ENCODE results near the gene GAREM1. TPM values are rescaled to one million over a fixed set of nuclear protein-coding genes. Genes with fewer than 3 reads are reported as not detected.

Gene GAREM1
- total and polyA plus RNA-seq, 2 donors (not counting 3 experiments of a cell fraction or from before 2014, with no cell fraction given) = 0.69 to 1.0 TPM

DNA sequence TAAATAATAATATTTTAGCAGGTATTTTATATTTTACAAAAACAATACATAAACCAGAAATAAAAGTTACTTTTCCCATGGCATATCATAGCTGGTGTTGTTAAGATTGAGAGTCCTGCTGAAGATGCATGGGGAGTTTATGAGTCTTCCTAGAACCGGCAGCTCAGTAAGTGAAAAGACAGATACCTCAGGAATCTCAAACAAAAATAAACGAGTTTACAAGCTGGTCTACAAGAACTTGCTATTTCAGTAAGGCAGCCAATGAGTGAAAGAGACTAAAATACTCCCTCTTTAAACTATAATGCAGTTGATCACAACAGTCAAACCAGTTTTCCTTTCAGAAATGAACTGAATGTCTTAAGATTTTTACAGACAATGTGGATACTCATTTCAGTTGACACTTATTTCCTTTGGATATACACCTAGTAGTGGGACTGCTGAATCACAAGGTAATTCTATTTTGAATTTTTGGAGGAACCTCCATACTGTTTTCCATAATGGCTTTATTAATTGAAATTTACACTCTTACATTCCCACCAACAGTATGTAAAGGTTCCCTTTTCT lies 8.9 kb downstream of the GAREM1 start:
- CTCF ChIA-PET = interaction anchor here (1.1 kb wide), 1 partner anchor 9 kb away, joined by 4 read pairs; the partner anchor contains the start of gene GAREM1
- dilution Hi-C loops (cut with MboI; ENCODE audit: extremely low pct_ligation_motif_present, low sequenced_read_pairs) = no loop called here

More for the DNA sequence above, 8.9 kb downstream of the GAREM1 start:
- no TSS peak for BruUV-seq (replicated peaks)
- Histone ChIP-seq H3K27ac (ENCODE audit: insufficient read depth, low read depth, low read length) (no peak overlapping the region), H3K27me3 (ENCODE audit: control insufficient read depth in 2 of 2, insufficient read depth in 2 of 2, low read length in 2 of 2) (peaks cover 0 to 6% of the 10 kb centered on the region in 2 experiments), H3K9ac (replicated peaks; ENCODE audit: extremely low read depth, insufficient read depth, low read length) (no peak overlapping the region), H3K4me1 (ENCODE audit: control insufficient read depth, extremely low read depth, insufficient read depth, low read length) (no peaks in the 10 kb centered on the region), H2AFZ (ENCODE audit: low read depth, low read length) (no peak overlapping the region), H3K9me3 (replicated peaks; ENCODE audit: control insufficient read depth, insufficient read depth, low read length) (no peaks in the 10 kb centered on the region), H4K20me1 (replicated peaks; ENCODE audit: control insufficient read depth, extremely low read depth, insufficient read depth, low read length) (no peaks in the 10 kb centered on the region), H3K4me3 (replicated peaks in 1 of 3; ENCODE audit: insufficient read depth in 1 of 3, low read depth in 1 of 3, low read length in 3 of 3) (no peak overlapping the region), H3K9me1 (replicated peaks; ENCODE audit: control insufficient read depth, extremely low read depth, insufficient read depth, low read length) (no peaks in the 10 kb centered on the region), H3K36me3 (ENCODE audit: control insufficient read depth in 2 of 2, extremely low read depth in 1 of 2, insufficient read depth in 2 of 2, low read length in 2 of 2) (no peaks in the 10 kb centered on the region), H3K4me2 (ENCODE audit: insufficient read depth, low read length) (no peak overlapping the region), H3K79me2 (ENCODE audit: control insufficient read depth, insufficient read depth, low read length) (no peaks in the 10 kb centered on the region)
- FAIRE-seq (no peak), DNase-seq (ENCODE audit: low read depth, low spot score) (no peak)
- POLR2A ChIA-PET = no interaction called here
- intact Hi-C loops (cut with micrococcal nuclease) = no loop called here
- TF ChIP-seq EZH2 (IDR thresholded peaks at IDR 0.05; ENCODE audit: borderline replicate concordance, low read depth, low read length, severe bottlenecking) = no peak
- no peak for TF ChIP-seq POLR2A (IDR thresholded peaks at IDR 0.05; ENCODE audit: low read depth, low read length)
- no peak for TF ChIP-seq GATA2 (IDR thresholded peaks at IDR 0.05; ENCODE audit: insufficient read depth, insufficient read length, low read depth, low read length)
- TF ChIP-seq POLR2AphosphoS5 (IDR thresholded peaks at IDR 0.05; ENCODE audit: insufficient read depth, low read depth, low read length) = no peak
- no peak for TF ChIP-seq MYC (IDR thresholded peaks at IDR 0.05; ENCODE audit: low read depth, low read length)
- TF ChIP-seq, protein P1, sequence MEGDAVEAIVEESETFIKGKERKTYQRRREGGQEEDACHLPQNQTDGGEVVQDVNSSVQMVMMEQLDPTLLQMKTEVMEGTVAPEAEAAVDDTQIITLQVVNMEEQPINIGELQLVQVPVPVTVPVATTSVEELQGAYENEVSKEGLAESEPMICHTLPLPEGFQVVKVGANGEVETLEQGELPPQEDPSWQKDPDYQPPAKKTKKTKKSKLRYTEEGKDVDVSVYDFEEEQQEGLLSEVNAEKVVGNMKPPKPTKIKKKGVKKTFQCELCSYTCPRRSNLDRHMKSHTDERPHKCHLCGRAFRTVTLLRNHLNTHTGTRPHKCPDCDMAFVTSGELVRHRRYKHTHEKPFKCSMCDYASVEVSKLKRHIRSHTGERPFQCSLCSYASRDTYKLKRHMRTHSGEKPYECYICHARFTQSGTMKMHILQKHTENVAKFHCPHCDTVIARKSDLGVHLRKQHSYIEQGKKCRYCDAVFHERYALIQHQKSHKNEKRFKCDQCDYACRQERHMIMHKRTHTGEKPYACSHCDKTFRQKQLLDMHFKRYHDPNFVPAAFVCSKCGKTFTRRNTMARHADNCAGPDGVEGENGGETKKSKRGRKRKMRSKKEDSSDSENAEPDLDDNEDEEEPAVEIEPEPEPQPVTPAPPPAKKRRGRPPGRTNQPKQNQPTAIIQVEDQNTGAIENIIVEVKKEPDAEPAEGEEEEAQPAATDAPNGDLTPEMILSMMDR (IDR thresholded peaks at IDR 0.05; ENCODE audit: extremely low read depth in 1 of 2, insufficient read depth in 1 of 2, low read depth in 1 of 2, low read length in 2 of 2) = no peak
- TF ChIP-seq, protein P2, sequence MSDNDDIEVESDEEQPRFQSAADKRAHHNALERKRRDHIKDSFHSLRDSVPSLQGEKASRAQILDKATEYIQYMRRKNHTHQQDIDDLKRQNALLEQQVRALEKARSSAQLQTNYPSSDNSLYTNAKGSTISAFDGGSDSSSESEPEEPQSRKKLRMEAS (IDR thresholded peaks at IDR 0.05; ENCODE audit: insufficient read depth, insufficient read length) = no peak
- no peak for TF ChIP-seq FOS (IDR thresholded peaks at IDR 0.05; ENCODE audit: borderline replicate concordance, insufficient read depth, low read length)
- no peak for TF ChIP-seq JUN (IDR thresholded peaks at IDR 0.05; ENCODE audit: borderline replicate concordance, insufficient read depth, insufficient read length, low read depth)

Data from endothelial cell of umbilical vein (primary cell).